K562 (cell line): Measurements from ENCODE around the gene TNKS2. TPM values are rescaled to one million over a fixed set of nuclear protein-coding genes. Genes with fewer than 3 reads are reported as not detected.
A peak's percentile ranks its signal among the peaks of the same experiment; 100 is the strongest.

Experiments
- ATAC-seq: fragments of 200-7000 bp; cut with Tn5 transposase; 3 replicates; pipeline ENCODE4 v1.9.1; 2020; ENCODE audit warnings: moderate library complexity
- BruUV-seq: library from RNA; stranded (reverse); fragments of 400-500 nt; replicated peaks from 2 replicates; lab custom pipeline; 2021; lab: Mats Ljungman, UMichigan
- CTCF ChIA-PET: fragments of 300-600 bp; formaldehyde crosslinking; extraction: SDS; loops from one replicate; lab custom pipeline; 2021; ENCODE audit warnings: low intra/inter-chr PET ratio; lab: Yijun Ruan, JAX
- POLR2A ChIA-PET: fragments of 300-600, 350-650 bp; sonication (Branson Sonifier 250); formaldehyde crosslinking; extraction: SDS; loops from one replicate; lab custom pipeline; 2021; ENCODE audit warnings: antibody characterized with exemption, inconsistent platforms; lab: Yijun Ruan, JAX
- DNase-seq, 4 experiments: peaks; one replicate each; pipeline versions ENCODE4 v3.0.0 to v3.0.0-alpha.2; 2011 to 2018; ENCODE audit warnings: low spot score in 3 of 4, mixed read lengths in 3 of 4; ENCODE audit errors: extremely low read depth in 1 of 4
- FAIRE-seq: peaks from 2 replicates; lab custom pipeline; 2011; peaks lifted over from hg19 to GRCh38; lab: Jason Lieb, UNC
- H2AFZ ChIP-seq: 2 replicates; pipeline ENCODE4 v1.6.0; 2011; ENCODE audit warnings: low read depth, low read length, control low read depth, inconsistent platforms
- H3K27ac ChIP-seq: fragments of 200-600 bp; 3 replicates; pipeline ENCODE4 v1.8.0; 2011; ENCODE audit warnings: low read depth, mild to moderate bottlenecking, control low read depth, inconsistent platforms, low read length, moderate library complexity, mixed read lengths; ENCODE audit errors: extremely low read depth
- H3K27me3 ChIP-seq, 2 experiments: fragments of 300-600 bp in 1 of 2; 2 replicates in 1 of 2; 3 replicates in 1 of 2; pipeline versions ENCODE4 v1.6.0 to v1.8.0; 2011; ENCODE audit warnings: inconsistent platforms in 2 of 2, low read length in 2 of 2, mild to moderate bottlenecking in 1 of 2, mixed read lengths in 1 of 2, moderate library complexity in 1 of 2; ENCODE audit not compliant: control insufficient read depth in 2 of 2, insufficient read depth in 2 of 2
- H3K36me3 ChIP-seq: fragments of 300-600 bp; 3 replicates; pipeline ENCODE4 v1.8.0; 2011; ENCODE audit warnings: mild to moderate bottlenecking, low read length, inconsistent platforms; ENCODE audit not compliant: control insufficient read depth, insufficient read depth
- H3K4me1 ChIP-seq, 2 experiments: fragments of 200-600 bp in 1 of 2; replicated peaks in 1 of 2; 2 replicates in 1 of 2; 3 replicates in 1 of 2; pipeline versions ENCODE4 v1.5.1 to v1.8.0; 2011; ENCODE audit warnings: inconsistent platforms in 2 of 2, low read length in 2 of 2, mild to moderate bottlenecking in 1 of 2, mixed read lengths in 1 of 2, moderate library complexity in 1 of 2; ENCODE audit not compliant: control insufficient read depth in 2 of 2, insufficient read depth in 2 of 2
- H3K4me2 ChIP-seq: 2 replicates; pipeline ENCODE4 v1.6.1; 2011; ENCODE audit warnings: low read length, control low read depth, inconsistent platforms, mixed read lengths; ENCODE audit not compliant: insufficient read depth
- H3K4me3 ChIP-seq: fragments of 200-600 bp; sonication (generic), shearing (Covaris generic); 2 replicates; pipeline ENCODE4 v1.5.1; 2016; ENCODE audit warnings: control low read depth, inconsistent platforms
- H3K79me2 ChIP-seq: fragments of 200-600 bp; 3 replicates; pipeline ENCODE4 v1.8.0; 2011; ENCODE audit warnings: low read length, inconsistent platforms; ENCODE audit not compliant: control insufficient read depth, insufficient read depth
- H3K9ac ChIP-seq, 2 experiments: 2 replicates each; pipeline versions ENCODE4 v1.6.0 to v1.6.1; 2011; ENCODE audit warnings: low read depth in 2 of 2, low read length in 2 of 2, control low read depth in 1 of 2, inconsistent platforms in 1 of 2, mild to moderate bottlenecking in 1 of 2, mixed read lengths in 1 of 2; ENCODE audit not compliant: insufficient read depth in 1 of 2
- H3K9me1 ChIP-seq: one replicate; pipeline ENCODE4 v1.6.0; 2011; ENCODE audit warnings: inconsistent platforms, mild to moderate bottlenecking, low read length, moderate library complexity; ENCODE audit not compliant: control insufficient read depth, insufficient read depth
- H3K9me3 ChIP-seq: replicated peaks from 2 replicates; pipeline ENCODE4 v1.5.1; 2011; ENCODE audit warnings: low read depth, low read length, inconsistent platforms; ENCODE audit not compliant: control insufficient read depth, insufficient read depth
- H4K20me1 ChIP-seq: replicated peaks from 2 replicates; pipeline ENCODE4 v1.6.1; 2011; ENCODE audit warnings: low read length, inconsistent platforms, mixed read lengths; ENCODE audit not compliant: control insufficient read depth, insufficient read depth
- CBX8 ChIP-seq: fragments of 200-600 bp; sonication (generic); IDR thresholded peaks from 2 replicates; pipeline ENCODE4 v1.6.1; 2012; ENCODE audit warnings: borderline replicate concordance, mixed run types, low read depth, mild to moderate bottlenecking, moderate library complexity, mixed read lengths, low read length, control low read depth, inconsistent platforms; ENCODE audit not compliant: poor library complexity, severe bottlenecking; ENCODE audit errors: extremely low read depth
- FOXP1 ChIP-seq: sonication (generic); formaldehyde crosslinking; IDR thresholded peaks from 2 replicates; pipeline ENCODE4 v1.8.0; 2022; ENCODE audit warnings: mild to moderate bottlenecking, missing genetic modification reagents
- GATAD2B ChIP-seq: fragments of 450-650 bp; IDR thresholded peaks from 2 replicates; pipeline ENCODE4 v1.6.1; 2017; ENCODE audit warnings: mild to moderate bottlenecking, borderline replicate concordance
- NCOA6 ChIP-seq: fragments of 450-650 bp; IDR thresholded peaks from 2 replicates; pipeline ENCODE4 v1.6.1; 2017; ENCODE audit warnings: mild to moderate bottlenecking
- POLR2G ChIP-seq: fragments of 200-400 bp; formaldehyde crosslinking; IDR thresholded peaks from 2 replicates; pipeline ENCODE4 v1.6.1; 2017; ENCODE audit warnings: low read depth, mild to moderate bottlenecking, antibody characterized with exemption, low read length, moderate library complexity
- SMAD1 ChIP-seq: fragments of 150-350 bp; IDR thresholded peaks from 2 replicates; pipeline ENCODE4 v1.6.1; 2014; ENCODE audit warnings: low read length, low read depth; ENCODE audit not compliant: partially characterized antibody
- TRIM28 ChIP-seq: fragments of 450-650 bp; IDR thresholded peaks from 2 replicates; pipeline ENCODE4 v1.6.1; 2017
- YBX1 ChIP-seq: fragments of 450-650 bp; IDR thresholded peaks from 2 replicates; pipeline ENCODE4 v1.7.1; 2016; ENCODE audit warnings: mild to moderate bottlenecking
- WGBS: fragments of 100-300 bp; shearing (Covaris generic); methylation state at CpG from one replicate; pipeline ENCODE4 v1.1.6; 2016; ENCODE audit warnings: low coverage, mixed read lengths; ENCODE audit not compliant: insufficient coverage; ENCODE audit errors: missing lambda C conversion rate; 5-methylcytosine and 5-hydroxymethylcytosine counted together
- in situ Hi-C: fragments of 300-500 bp; cut with MboI; formaldehyde crosslinking; loops from 4 replicates; pipeline ENCODE4 v1.15.0; 2018; ENCODE audit warnings: inconsistent platforms, mixed read lengths
- intact Hi-C: fragments of 100-400 bp; cut with micrococcal nuclease; formaldehyde crosslinking; loops from 2 replicates; pipeline ENCODE4 v1.14.2; 2022
- polyA plus RNA-seq, 8 experiments: library from polyadenylated mRNA; depleted of rRNA in 4 of 8; stranded (reverse) in 5 of 8; unstranded in 3 of 8; fragments of >200 nt; fragmentation: Nextera tagmentation in 2 of 8; fragmentation: Illumina TruSeq in 1 of 8; extraction: Ambion mirVana in 2 of 8; extraction: Trizol in 1 of 8; gene quantifications; 2 replicates each; pipeline versions ENCODE4 v1.2.1 to v1.2.3, GENCODE V29; 2011 to 2014; ENCODE audit warnings: inconsistent platforms in 1 of 8, missing spikeins in 1 of 8
- total RNA-seq, 7 experiments: library from RNA; depleted of rRNA in 6 of 7; stranded (reverse); fragments of >200 nt in 6 of 7; fragmentation: Illumina TruSeq in 2 of 7; extraction: Trizol in 2 of 7; gene quantifications; 2 replicates each; pipeline versions ENCODE4 v1.2.1 to v1.2.3, GENCODE V29; 2011 to 2021; ENCODE audit warnings: low replicate concordance in 1 of 7
- TF ChIP-seq, protein P1 (sequence below): sonication (generic); IDR thresholded peaks from 2 replicates; pipeline ENCODE4 v1.6.1; 2016
- TF ChIP-seq, protein P2 (sequence below): fragments of 450-650 bp; formaldehyde crosslinking; IDR thresholded peaks from 2 replicates; pipeline ENCODE4 v1.4.0; 2022; ENCODE audit warnings: missing genetic modification characterization
- TF ChIP-seq, protein P3 (sequence below): fragments of 450-650 bp; IDR thresholded peaks from 2 replicates; pipeline ENCODE4 v1.6.1; 2016

Gene TNKS2
- total and polyA plus RNA-seq, 9 of the 15 experiments (the other 6 are each of a cell fraction or from before 2014, with no cell fraction given): 3.5 to 19.8 (median 8.6) TPM

DNA sequence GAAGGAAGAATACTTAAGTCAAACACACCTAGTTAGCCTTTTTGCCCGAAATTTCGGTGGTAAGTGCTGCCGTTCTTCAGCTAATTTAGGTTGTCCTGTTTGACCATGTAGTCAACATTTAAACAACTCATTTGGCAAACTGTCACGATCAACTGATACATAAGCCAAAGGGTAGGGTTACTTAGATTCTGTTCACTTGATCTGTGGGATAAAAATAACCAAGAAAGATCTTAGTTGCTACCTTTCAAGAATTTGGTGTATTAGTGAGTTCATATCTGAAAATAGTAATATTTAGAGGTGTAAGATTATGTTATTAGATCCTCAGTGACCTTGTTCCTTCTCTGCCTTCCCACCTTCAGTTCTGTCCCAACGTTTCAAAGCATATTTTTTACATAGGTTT, 2.0 kb downstream of the TNKS2 start:
- ChIA-PET CTCF (no interaction called here), POLR2A (no interaction called here)
- H3K4me2 ChIP-seq: peak overlapping the region; percentile 81
- no peaks in the 10 kb centered on the region for H3K9me3 ChIP-seq
- H2AFZ ChIP-seq: no peak overlapping the region
- no peak for ATAC-seq
- FAIRE-seq: no peak
- BruUV-seq: no TSS peak
- in situ Hi-C loops (no loop called here), intact Hi-C loops (no loop called here)
- peaks cover 43% of the 10 kb centered on the region for H3K36me3 ChIP-seq
- no peaks in the 10 kb centered on the region for H3K27me3 ChIP-seq
- H3K79me2 ChIP-seq: peaks cover 74% of the 10 kb centered on the region
- H4K20me1 ChIP-seq: peaks cover 9% of the 10 kb centered on the region; the same call in 1 of the 2 replicates
- no peak for DNase-seq
- H3K4me3 ChIP-seq: peak overlapping the region; percentile 68
- H3K9me1 ChIP-seq: peaks cover 2% of the 10 kb centered on the region
- TF ChIP-seq, protein P1, sequence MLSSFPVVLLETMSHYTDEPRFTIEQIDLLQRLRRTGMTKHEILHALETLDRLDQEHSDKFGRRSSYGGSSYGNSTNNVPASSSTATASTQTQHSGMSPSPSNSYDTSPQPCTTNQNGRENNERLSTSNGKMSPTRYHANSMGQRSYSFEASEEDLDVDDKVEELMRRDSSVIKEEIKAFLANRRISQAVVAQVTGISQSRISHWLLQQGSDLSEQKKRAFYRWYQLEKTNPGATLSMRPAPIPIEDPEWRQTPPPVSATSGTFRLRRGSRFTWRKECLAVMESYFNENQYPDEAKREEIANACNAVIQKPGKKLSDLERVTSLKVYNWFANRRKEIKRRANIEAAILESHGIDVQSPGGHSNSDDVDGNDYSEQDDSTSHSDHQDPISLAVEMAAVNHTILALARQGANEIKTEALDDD: peak; percentile 60; the same call in 1 of the 2 replicates
- TF ChIP-seq SMAD1: no peak
- WGBS: 4% methylated on average over 5 of the region's 5 CpGs
- peak overlapping the region in 1 of 2 experiments; percentile 81; a peak in 2 of 4 replicates for H3K9ac ChIP-seq
- no peak overlapping the region for H3K27ac ChIP-seq
- H3K4me1 ChIP-seq: peaks cover 8 to 16% of the 10 kb centered on the region in 2 experiments

DNA sequence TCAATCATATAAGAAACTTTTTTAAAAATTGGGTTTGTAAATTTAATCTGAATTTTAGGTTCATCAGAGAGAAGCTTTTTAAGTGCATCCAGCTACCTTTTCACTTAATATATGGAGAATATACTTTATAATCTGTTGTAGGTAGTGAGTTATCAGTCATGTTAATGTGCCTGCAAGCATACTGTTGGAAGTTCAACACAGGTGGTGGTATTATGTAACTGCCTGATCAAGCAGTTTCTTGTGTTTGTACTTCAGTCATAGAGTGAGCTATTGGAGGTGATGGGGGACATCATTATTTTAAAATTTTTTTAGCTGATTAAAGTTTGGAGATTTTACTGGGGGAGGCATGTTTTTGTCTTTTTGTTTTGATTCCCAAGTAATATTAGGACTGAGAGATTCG, 2.5 kb downstream of the TNKS2 start:
- H3K27ac ChIP-seq: no peak overlapping the region
- peaks cover 79% of the 10 kb centered on the region for H3K79me2 ChIP-seq
- no peak overlapping the region; a peak in 1 of 4 replicates for H3K9ac ChIP-seq
- POLR2A ChIA-PET: no interaction called here
- no peaks in the 10 kb centered on the region for H3K27me3 ChIP-seq
- ATAC-seq: no peak
- CTCF ChIA-PET: no interaction called here
- H4K20me1 ChIP-seq: peaks cover 12% of the 10 kb centered on the region; the same call in 1 of the 2 replicates
- H3K4me2 ChIP-seq: no peak overlapping the region
- intact Hi-C loops: no loop called here
- TF ChIP-seq, protein P2, sequence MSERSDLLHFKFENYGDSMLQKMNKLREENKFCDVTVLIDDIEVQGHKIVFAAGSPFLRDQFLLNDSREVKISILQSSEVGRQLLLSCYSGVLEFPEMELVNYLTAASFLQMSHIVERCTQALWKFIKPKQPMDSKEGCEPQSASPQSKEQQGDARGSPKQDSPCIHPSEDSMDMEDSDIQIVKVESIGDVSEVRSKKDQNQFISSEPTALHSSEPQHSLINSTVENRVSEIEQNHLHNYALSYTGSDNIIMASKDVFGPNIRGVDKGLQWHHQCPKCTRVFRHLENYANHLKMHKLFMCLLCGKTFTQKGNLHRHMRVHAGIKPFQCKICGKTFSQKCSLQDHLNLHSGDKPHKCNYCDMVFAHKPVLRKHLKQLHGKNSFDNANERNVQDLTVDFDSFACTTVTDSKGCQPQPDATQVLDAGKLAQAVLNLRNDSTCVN (CRISPR knock-in tag): no peak
- TF ChIP-seq GATAD2B: no peak
- no peak for TF ChIP-seq POLR2G
- TF ChIP-seq FOXP1 (CRISPR knock-in tag): no peak
- no peak for TF ChIP-seq YBX1
- no peak for TF ChIP-seq TRIM28
- TF ChIP-seq, protein P3, sequence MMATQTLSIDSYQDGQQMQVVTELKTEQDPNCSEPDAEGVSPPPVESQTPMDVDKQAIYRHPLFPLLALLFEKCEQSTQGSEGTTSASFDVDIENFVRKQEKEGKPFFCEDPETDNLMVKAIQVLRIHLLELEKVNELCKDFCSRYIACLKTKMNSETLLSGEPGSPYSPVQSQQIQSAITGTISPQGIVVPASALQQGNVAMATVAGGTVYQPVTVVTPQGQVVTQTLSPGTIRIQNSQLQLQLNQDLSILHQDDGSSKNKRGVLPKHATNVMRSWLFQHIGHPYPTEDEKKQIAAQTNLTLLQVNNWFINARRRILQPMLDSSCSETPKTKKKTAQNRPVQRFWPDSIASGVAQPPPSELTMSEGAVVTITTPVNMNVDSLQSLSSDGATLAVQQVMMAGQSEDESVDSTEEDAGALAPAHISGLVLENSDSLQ: no peak
- no peak for TF ChIP-seq CBX8
- no peak for TF ChIP-seq NCOA6
- TF ChIP-seq, all 486 proteins: peak for 0
- in situ Hi-C loops: no loop called here
- peaks cover 8 to 18% of the 10 kb centered on the region in 2 experiments for H3K4me1 ChIP-seq
- 92% methylated on average over 1 of the region's 1 CpG for whole genome bisulfite sequencing
- no peak overlapping the region for H3K4me3 ChIP-seq
- no TSS peak for BruUV-seq
- DNase-seq: no peak
- H3K9me1 ChIP-seq: peaks cover 3% of the 10 kb centered on the region
- no peak for FAIRE-seq
- no peaks in the 10 kb centered on the region for H3K9me3 ChIP-seq
- H3K36me3 ChIP-seq: peaks cover 49% of the 10 kb centered on the region
- no peak overlapping the region for H2AFZ ChIP-seq
